PC-3 (cell line): ENCODE results near the gene CYP8B1. TPM values are rescaled to one million over a fixed set of nuclear protein-coding genes. Genes with fewer than 3 reads are reported as not detected.

Source experiments
- ATAC-seq: fragments of 200-7000 bp; cut with Tn5 transposase; 2 replicates; pipeline ENCODE4 v1.9.1; 2020; ENCODE audit warnings: mild to moderate bottlenecking, moderate library complexity
- BruUV-seq: library from RNA; stranded (reverse); fragments of 400-500 nt; replicated peaks from 2 replicates; lab custom pipeline; 2021; lab: Mats Ljungman, UMichigan
- CTCF ChIA-PET: fragments of 300-600 bp; sonication (Branson Sonifier 250); formaldehyde crosslinking; loops from one replicate; lab custom pipeline; 2022; ENCODE audit warnings: antibody characterized with exemption; lab: Charles Lee
- POLR2A ChIA-PET: fragments of 300-600 bp; sonication (Branson Sonifier 250); formaldehyde crosslinking; loops from one replicate; lab custom pipeline; 2022; ENCODE audit warnings: antibody characterized with exemption; ENCODE audit not compliant: unreplicated experiment; lab: Charles Lee
- DNase-seq: peaks from one replicate; pipeline ENCODE4 v3.0.0-alpha.2; 2015
- H2AFZ ChIP-seq: fragments of 300-600 bp; sonication (generic); 2 replicates; pipeline ENCODE4 v1.6.0; 2016; ENCODE audit warnings: antibody characterized with exemption, low read length
- H3F3A ChIP-seq: fragments of 300-600 bp; sonication (generic); one replicate; pipeline ENCODE4 v1.6.0; 2017; ENCODE audit warnings: antibody characterized with exemption, low read length, control low read depth, mild to moderate bottlenecking; ENCODE audit not compliant: unreplicated experiment
- H3K27ac ChIP-seq: fragments of 300-600 bp; sonication (generic); 2 replicates; pipeline ENCODE4 v1.5.1; 2016; ENCODE audit warnings: mild to moderate bottlenecking, low read length
- H3K27me3 ChIP-seq: fragments of 300-600 bp; sonication (generic); 2 replicates; pipeline ENCODE4 v1.6.1; 2016; ENCODE audit warnings: low read length, mixed read lengths
- H3K36me3 ChIP-seq: fragments of 300-600 bp; sonication (generic); 2 replicates; pipeline ENCODE4 v1.6.1; 2016; ENCODE audit warnings: low read depth, mixed run types, low read length, mixed read lengths
- H3K4me1 ChIP-seq: fragments of 300-600 bp; sonication (generic); 2 replicates; pipeline ENCODE4 v1.5.1; 2016; ENCODE audit warnings: low read length; ENCODE audit not compliant: insufficient read depth
- H3K4me2 ChIP-seq: fragments of 300-600 bp; sonication (generic); 2 replicates; pipeline ENCODE4 v1.6.0; 2016; ENCODE audit warnings: low read length
- H3K4me3 ChIP-seq: fragments of 300-600 bp; sonication (generic); 2 replicates; pipeline ENCODE4 v1.5.1; 2016; ENCODE audit warnings: mild to moderate bottlenecking, low read length, mixed read lengths
- H3K79me2 ChIP-seq: fragments of 300-600 bp; sonication (generic); 2 replicates; pipeline ENCODE4 v1.6.1; 2017; ENCODE audit warnings: low read length, mixed read lengths
- H3K9ac ChIP-seq: fragments of 300-600 bp; sonication (generic); 2 replicates; pipeline ENCODE4 v1.6.0; 2016; ENCODE audit warnings: mild to moderate bottlenecking, low read length
- H3K9me2 ChIP-seq: fragments of 300-600 bp; sonication (generic); replicated peaks from 2 replicates; pipeline ENCODE4 v1.6.1; 2016; ENCODE audit warnings: mixed run types, low read length, mixed read lengths
- H3K9me3 ChIP-seq: fragments of 300-600 bp; sonication (generic); 2 replicates; pipeline ENCODE4 v1.6.1; 2016; ENCODE audit warnings: low read length, mixed read lengths
- H4K20me1 ChIP-seq: fragments of 300-600 bp; sonication (generic); 2 replicates; pipeline ENCODE4 v1.6.1; 2016; ENCODE audit warnings: low read length, mixed read lengths
- EZH2 ChIP-seq: fragments of 300-600 bp; sonication (generic); IDR thresholded peaks from one replicate; pipeline ENCODE4 v1.6.1; 2017; ENCODE audit warnings: antibody characterized with exemption, mild to moderate bottlenecking, low read length; ENCODE audit not compliant: unreplicated experiment
- EZH2phosphoT487 ChIP-seq: fragments of 300-600 bp; sonication (generic); IDR thresholded peaks from 2 replicates; pipeline ENCODE4 v1.6.1; 2018; ENCODE audit warnings: mild to moderate bottlenecking, antibody characterized with exemption, low read length, borderline replicate concordance
- intact Hi-C: fragments of 100-400 bp; cut with micrococcal nuclease; formaldehyde crosslinking; loops from 2 replicates; pipeline ENCODE4 v1.9.0; 2023
- total RNA-seq: library from RNA; depleted of rRNA; stranded (reverse); fragments of >200 nt; gene quantifications from 2 replicates; pipeline ENCODE4 v1.2.3, GENCODE V29; 2014
- TF ChIP-seq, protein P1 (sequence below): fragments of 300-600 bp; sonication (generic); conservative IDR thresholded peaks from 2 replicates; pipeline ENCODE4 v1.5.1; 2017; ENCODE audit warnings: antibody characterized with exemption, low read depth, mild to moderate bottlenecking, low read length

Gene CYP8B1
- total RNA-seq, 1 experiment from 2014 or later, result not detected

DNA sequence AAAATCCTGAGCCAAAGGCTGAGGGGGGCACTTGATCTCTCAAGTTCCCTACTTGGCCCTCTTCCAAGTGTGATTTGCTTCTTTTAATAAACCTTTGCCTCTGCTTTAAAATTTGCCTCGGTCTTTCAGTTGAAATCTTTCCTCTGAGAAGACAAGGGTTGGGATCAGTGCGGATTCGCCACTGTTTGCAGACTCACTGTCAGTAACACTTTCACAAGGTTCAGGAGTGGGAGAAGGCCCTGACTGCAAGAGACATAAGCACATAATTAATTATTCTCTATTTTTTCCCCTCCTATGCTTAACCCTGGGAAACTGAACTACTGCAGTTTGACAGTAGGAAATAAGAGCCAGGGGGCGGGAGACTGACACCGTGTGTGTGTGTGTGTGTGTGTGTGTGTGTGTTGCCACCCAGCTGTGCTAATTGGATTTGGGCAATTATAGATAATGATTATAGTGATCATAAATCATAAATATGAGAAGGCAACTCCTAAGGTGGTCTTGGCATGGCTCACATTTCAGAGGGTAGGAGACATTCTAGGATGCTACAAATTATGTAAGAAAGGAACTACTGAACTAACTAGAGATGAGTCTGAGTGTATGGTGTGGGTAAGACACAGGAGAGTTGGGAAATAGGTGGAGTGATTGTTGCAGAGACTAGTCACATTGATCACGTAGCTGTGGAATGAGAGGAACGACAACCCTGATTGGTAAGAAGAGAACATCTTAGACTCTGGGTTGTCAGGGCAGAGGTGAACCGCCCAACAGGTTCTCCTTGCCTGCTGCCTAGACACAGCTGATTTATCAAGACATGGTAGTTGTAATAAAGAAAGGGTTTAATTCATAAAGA, 24.8 kb upstream of the CYP8B1 start:
- Histone ChIP-seq H3K79me2 (no peaks in the 10 kb centered on the region), H3K9ac (peak overlapping the region; percentile 30), H3K27me3 (no peaks in the 10 kb centered on the region), H2AFZ (peak overlapping the region; percentile 31), H3F3A (peaks cover 4% of the 10 kb centered on the region), H4K20me1 (no peaks in the 10 kb centered on the region), H3K4me2 (peak overlapping the region; percentile 52), H3K4me1 (peaks cover 37% of the 10 kb centered on the region), H3K9me2 (no peaks in the 10 kb centered on the region), H3K4me3 (peak overlapping the region; percentile 3; the same call in 1 of the 2 replicates), H3K36me3 (0 out of 2 replicates have a peak, but pooled peaks cover 3% of the 10 kb centered on the region), H3K9me3 (no peaks in the 10 kb centered on the region), H3K27ac (peak overlapping the region; percentile 84)
- BruUV-seq, result no TSS peak
- ATAC-seq, result peak; percentile 71
- POLR2A ChIA-PET, result interaction anchor here (0.7 kb wide), 1 partner anchor 721 kb away, joined by 4 read pairs; the partner anchor contains the start of gene ANO10
- intact Hi-C loops, result no loop called here
- DNase-seq, result peak; percentile 87
- TF ChIP-seq EZH2 (no peak), EZH2phosphoT487 (no peak)
- TF ChIP-seq, protein P1, sequence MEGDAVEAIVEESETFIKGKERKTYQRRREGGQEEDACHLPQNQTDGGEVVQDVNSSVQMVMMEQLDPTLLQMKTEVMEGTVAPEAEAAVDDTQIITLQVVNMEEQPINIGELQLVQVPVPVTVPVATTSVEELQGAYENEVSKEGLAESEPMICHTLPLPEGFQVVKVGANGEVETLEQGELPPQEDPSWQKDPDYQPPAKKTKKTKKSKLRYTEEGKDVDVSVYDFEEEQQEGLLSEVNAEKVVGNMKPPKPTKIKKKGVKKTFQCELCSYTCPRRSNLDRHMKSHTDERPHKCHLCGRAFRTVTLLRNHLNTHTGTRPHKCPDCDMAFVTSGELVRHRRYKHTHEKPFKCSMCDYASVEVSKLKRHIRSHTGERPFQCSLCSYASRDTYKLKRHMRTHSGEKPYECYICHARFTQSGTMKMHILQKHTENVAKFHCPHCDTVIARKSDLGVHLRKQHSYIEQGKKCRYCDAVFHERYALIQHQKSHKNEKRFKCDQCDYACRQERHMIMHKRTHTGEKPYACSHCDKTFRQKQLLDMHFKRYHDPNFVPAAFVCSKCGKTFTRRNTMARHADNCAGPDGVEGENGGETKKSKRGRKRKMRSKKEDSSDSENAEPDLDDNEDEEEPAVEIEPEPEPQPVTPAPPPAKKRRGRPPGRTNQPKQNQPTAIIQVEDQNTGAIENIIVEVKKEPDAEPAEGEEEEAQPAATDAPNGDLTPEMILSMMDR, result no peak
- CTCF ChIA-PET, result no interaction called here

DNA sequence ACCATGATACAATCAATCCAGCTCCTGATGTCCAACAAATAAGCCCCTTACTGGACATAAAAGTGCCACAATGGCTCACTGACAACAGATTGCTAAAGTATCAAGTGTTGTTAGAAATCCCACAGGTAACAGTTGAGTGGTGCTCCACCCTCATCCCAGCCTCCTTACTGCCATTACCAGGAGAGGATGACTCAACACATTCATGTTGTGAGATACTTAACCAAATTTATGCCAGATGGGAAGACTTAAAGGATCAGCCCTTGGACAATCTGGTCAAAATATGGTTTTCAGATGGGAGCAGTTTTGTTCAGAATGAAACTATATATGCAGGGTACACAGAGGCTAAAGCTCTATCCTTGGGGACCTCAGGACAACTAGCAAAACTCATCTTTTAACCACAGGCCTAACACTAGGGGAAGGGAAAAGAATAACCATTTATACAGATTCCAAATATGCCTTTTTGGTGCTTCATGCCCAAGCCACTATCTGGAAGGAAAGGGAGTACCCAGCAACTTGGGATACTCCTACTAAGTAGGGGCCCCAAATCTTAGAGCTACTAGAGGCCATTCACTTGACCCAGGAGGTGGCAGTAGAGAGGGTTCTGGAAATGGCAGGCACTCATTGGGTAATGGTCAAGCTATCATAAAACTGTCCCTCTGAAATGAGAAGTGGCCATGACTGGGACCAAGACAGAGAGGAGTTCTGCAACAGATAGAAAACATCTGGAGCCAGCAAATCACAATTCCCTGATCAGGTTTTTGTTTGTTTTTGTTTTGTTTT, 23.4 kb upstream of the CYP8B1 start:
- CTCF ChIA-PET, result no interaction called here
- ATAC-seq (no peak), DNase-seq (no peak)
- no peak overlapping the region for H3K4me2 ChIP-seq
- H3K79me2 ChIP-seq, result no peaks in the 10 kb centered on the region
- H3K4me1 ChIP-seq, result peaks cover 42% of the 10 kb centered on the region
- H3K9me2 ChIP-seq, result no peaks in the 10 kb centered on the region
- H3K27me3 ChIP-seq, result no peaks in the 10 kb centered on the region
- no peaks in the 10 kb centered on the region for H3K9me3 ChIP-seq
- no peak overlapping the region for H3K27ac ChIP-seq
- peaks cover 4% of the 10 kb centered on the region for H3F3A ChIP-seq
- H3K36me3 ChIP-seq, result 0 out of 2 replicates have a peak, but pooled peaks cover 3% of the 10 kb centered on the region
- TF ChIP-seq, protein P1, result peak; percentile 14; the same call in 1 of the 2 replicates
- no peak for TF ChIP-seq EZH2
- TF ChIP-seq EZH2phosphoT487, result no peak
- POLR2A ChIA-PET, result no interaction called here
- intact Hi-C loops, result no loop called here
- H3K9ac ChIP-seq, result no peak overlapping the region
- H2AFZ ChIP-seq, result no peak overlapping the region
- BruUV-seq, result no TSS peak
- no peaks in the 10 kb centered on the region for H4K20me1 ChIP-seq
- H3K4me3 ChIP-seq, result no peak overlapping the region
